Measurements from ENCODE around the gene PCSK5. TPM values are rescaled to one million over a fixed set of nuclear protein-coding genes. Genes with fewer than 3 reads are reported as not detected.

PCSK5 gene
- total RNA-seq, 2 experiments from 2014 or later = 0.76 TPM; not detected in 1

DNA sequence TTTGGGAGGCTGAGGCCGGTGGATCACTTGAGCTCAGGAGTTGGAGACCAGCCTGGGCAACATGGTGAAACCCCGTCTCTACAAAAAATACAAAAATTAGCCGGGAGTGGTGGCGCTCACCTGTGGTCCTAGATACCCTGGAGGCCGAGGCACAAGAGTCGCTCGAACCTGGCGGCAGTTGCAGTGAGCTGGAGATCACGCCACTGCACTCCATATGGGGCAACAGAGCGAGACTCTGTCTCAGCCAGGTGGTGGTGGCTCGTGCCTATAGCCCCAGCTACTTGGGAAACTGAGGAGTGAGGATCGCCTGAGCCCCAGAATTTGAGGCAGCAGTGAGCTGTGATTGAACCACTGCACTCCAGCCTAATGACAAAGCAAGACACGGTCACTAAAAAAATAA is 506.1 kb downstream of the PCSK5 start:
- ChIA-PET CTCF (ENCODE audit: unreplicated experiment) (no interaction called here), POLR2A (no interaction called here)
- H3K27ac ChIP-seq (ENCODE audit: low read depth, low read length, poor library complexity, severe bottlenecking) = no peak overlapping the region
- DNase-seq (ENCODE audit: low spot score) = no peak
- H3K9me2 ChIP-seq (ENCODE audit: insufficient read depth, low read length) = no peaks in the 10 kb centered on the region
- peaks cover 21% of the 10 kb centered on the region for H3K79me2 ChIP-seq (ENCODE audit: insufficient read depth, low read depth, low read length)
- no peaks in the 10 kb centered on the region for H4K20me1 ChIP-seq (ENCODE audit: insufficient read depth, low read length)
- intact Hi-C loops (cut with micrococcal nuclease; ENCODE audit: unreplicated experiment) = loop anchor here (10.0 kb wide), 1 partner anchor 1442 kb away; the partner anchor contains the start of gene C9orf40
- H3K9me3 ChIP-seq (ENCODE audit: low read length) = peaks cover 13% of the 10 kb centered on the region
- no peak for TF ChIP-seq EZH2phosphoT487 (IDR thresholded peaks at IDR 0.05; ENCODE audit: borderline replicate concordance, low read depth, low read length)
- TF ChIP-seq, protein P1, sequence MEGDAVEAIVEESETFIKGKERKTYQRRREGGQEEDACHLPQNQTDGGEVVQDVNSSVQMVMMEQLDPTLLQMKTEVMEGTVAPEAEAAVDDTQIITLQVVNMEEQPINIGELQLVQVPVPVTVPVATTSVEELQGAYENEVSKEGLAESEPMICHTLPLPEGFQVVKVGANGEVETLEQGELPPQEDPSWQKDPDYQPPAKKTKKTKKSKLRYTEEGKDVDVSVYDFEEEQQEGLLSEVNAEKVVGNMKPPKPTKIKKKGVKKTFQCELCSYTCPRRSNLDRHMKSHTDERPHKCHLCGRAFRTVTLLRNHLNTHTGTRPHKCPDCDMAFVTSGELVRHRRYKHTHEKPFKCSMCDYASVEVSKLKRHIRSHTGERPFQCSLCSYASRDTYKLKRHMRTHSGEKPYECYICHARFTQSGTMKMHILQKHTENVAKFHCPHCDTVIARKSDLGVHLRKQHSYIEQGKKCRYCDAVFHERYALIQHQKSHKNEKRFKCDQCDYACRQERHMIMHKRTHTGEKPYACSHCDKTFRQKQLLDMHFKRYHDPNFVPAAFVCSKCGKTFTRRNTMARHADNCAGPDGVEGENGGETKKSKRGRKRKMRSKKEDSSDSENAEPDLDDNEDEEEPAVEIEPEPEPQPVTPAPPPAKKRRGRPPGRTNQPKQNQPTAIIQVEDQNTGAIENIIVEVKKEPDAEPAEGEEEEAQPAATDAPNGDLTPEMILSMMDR (conservative IDR thresholded peaks at IDR 0.05; ENCODE audit: low read length) = no peak
- H3K4me3 ChIP-seq (ENCODE audit: low read depth, low read length, poor library complexity, severe bottlenecking) = no peak overlapping the region
- H3K4me1 ChIP-seq (ENCODE audit: insufficient read depth, low read length, poor library complexity, severe bottlenecking) = peaks cover 22% of the 10 kb centered on the region
- H3K36me3 ChIP-seq (ENCODE audit: insufficient read depth, low read length) = peaks cover 12% of the 10 kb centered on the region
- no TSS peak for BruUV-seq (replicated peaks)
- H3K4me2 ChIP-seq (ENCODE audit: low read length) = no peak overlapping the region
- H2AFZ ChIP-seq (ENCODE audit: low read length) = no peak overlapping the region

DNA sequence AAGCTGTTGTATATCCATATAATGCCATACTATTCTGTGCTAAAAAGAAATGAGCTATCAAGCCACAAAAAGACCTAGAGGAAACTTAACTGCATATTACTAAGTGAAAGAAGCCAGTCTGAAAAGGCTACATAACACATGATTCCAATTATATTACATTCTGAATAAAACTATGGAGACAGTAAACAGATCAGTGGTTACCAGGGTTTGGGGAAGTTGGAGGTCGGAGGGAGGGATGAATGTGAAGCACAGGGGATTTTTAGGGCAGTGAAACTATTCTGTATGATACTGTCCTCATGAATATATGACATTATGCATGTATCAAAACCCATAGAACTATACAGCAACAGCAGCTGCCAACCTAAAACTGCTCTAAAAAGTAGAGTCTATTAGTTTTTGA is 509.4 kb downstream of the PCSK5 start:
- no peaks in the 10 kb centered on the region for H3K9me2 ChIP-seq (ENCODE audit: insufficient read depth, low read length)
- ChIA-PET POLR2A (interaction anchor here (1.1 to 2.0 kb wide), 2 partner anchors 63 to 319 kb away, joined by 3 to 5 read pairs; no protein-coding TSS in a partner anchor), CTCF (ENCODE audit: unreplicated experiment) (no interaction called here)
- intact Hi-C loops (cut with micrococcal nuclease; ENCODE audit: unreplicated experiment) = loop anchor here (5.0 to 10.0 kb wide), 2 partner anchors 242 to 1445 kb away; partner anchors contain the start of gene C9orf40
- no peak for DNase-seq (ENCODE audit: low spot score)
- no peak overlapping the region for H2AFZ ChIP-seq (ENCODE audit: low read length)
- H3K4me3 ChIP-seq (ENCODE audit: low read depth, low read length, poor library complexity, severe bottlenecking) = no peak overlapping the region
- no peaks in the 10 kb centered on the region for H3K9me3 ChIP-seq (ENCODE audit: low read length)
- no peaks in the 10 kb centered on the region for H3K79me2 ChIP-seq (ENCODE audit: insufficient read depth, low read depth, low read length)
- no TSS peak for BruUV-seq (replicated peaks)
- H3K27ac ChIP-seq (ENCODE audit: low read depth, low read length, poor library complexity, severe bottlenecking) = no peak overlapping the region
- no peaks in the 10 kb centered on the region for H4K20me1 ChIP-seq (ENCODE audit: insufficient read depth, low read length)
- no peak overlapping the region for H3K4me2 ChIP-seq (ENCODE audit: low read length)
- no peak for TF ChIP-seq EZH2phosphoT487 (IDR thresholded peaks at IDR 0.05; ENCODE audit: borderline replicate concordance, low read depth, low read length)
- TF ChIP-seq, protein P1 (conservative IDR thresholded peaks at IDR 0.05; ENCODE audit: low read length) = no peak
- peaks cover 39% of the 10 kb centered on the region for H3K4me1 ChIP-seq (ENCODE audit: insufficient read depth, low read length, poor library complexity, severe bottlenecking)
- H3K36me3 ChIP-seq (ENCODE audit: insufficient read depth, low read length) = no peaks in the 10 kb centered on the region

GRCh38 chr9:76400534-76401096 is 510.1 kb downstream of the PCSK5 start:
- Histone ChIP-seq H2AFZ (ENCODE audit: low read length) (no peak overlapping the region), H3K4me2 (ENCODE audit: low read length) (no peak overlapping the region), H3K79me2 (ENCODE audit: insufficient read depth, low read depth, low read length) (no peaks in the 10 kb centered on the region), H4K20me1 (ENCODE audit: insufficient read depth, low read length) (no peaks in the 10 kb centered on the region), H3K9me3 (ENCODE audit: low read length) (no peaks in the 10 kb centered on the region), H3K4me1 (ENCODE audit: insufficient read depth, low read length, poor library complexity, severe bottlenecking) (peaks cover 40% of the 10 kb centered on the region), H3K36me3 (ENCODE audit: insufficient read depth, low read length) (no peaks in the 10 kb centered on the region), H3K9me2 (ENCODE audit: insufficient read depth, low read length) (no peaks in the 10 kb centered on the region), H3K27ac (ENCODE audit: low read depth, low read length, poor library complexity, severe bottlenecking) (no peak overlapping the region), H3K4me3 (ENCODE audit: low read depth, low read length, poor library complexity, severe bottlenecking) (no peak overlapping the region)
- DNase-seq (ENCODE audit: low spot score) = no peak
- TF ChIP-seq EZH2phosphoT487 (IDR thresholded peaks at IDR 0.05; ENCODE audit: borderline replicate concordance, low read depth, low read length) = no peak
- TF ChIP-seq, protein P1 (conservative IDR thresholded peaks at IDR 0.05; ENCODE audit: low read length) = no peak
- ChIA-PET POLR2A (interaction anchor here (1.3 to 2.0 kb wide), 3 partner anchors 20 to 62 kb away, joined by 4 to 5 read pairs (median 5); no protein-coding TSS in a partner anchor), CTCF (ENCODE audit: unreplicated experiment) (no interaction called here)
- no TSS peak for BruUV-seq (replicated peaks)
- intact Hi-C loops (cut with micrococcal nuclease; ENCODE audit: unreplicated experiment) = loop anchor here (5.0 kb wide), 1 partner anchor 242 kb away; no protein-coding TSS in a partner anchor

Data from OCI-LY7 (cell line).